Thyroid gland (tissue), 4 donors: Measurements from ENCODE around the gene GALNT14.

Experiments
- CTCF ChIP-seq, 6 experiments: fragments of 200-600 bp in 3 of 6; fragments of 450-650 bp in 3 of 6; sonication (generic) in 3 of 6; IDR thresholded peaks; one replicate each; pipeline ENCODE4 v1.5.1; 2016 to 2019; ENCODE audit warnings: antibody characterized with exemption in 6 of 6, mild to moderate bottlenecking in 2 of 6, inconsistent platforms in 1 of 6, moderate library complexity in 1 of 6
- POLR2A ChIP-seq, 2 donors: fragments of 450-650 bp; IDR thresholded peaks; one replicate each; pipeline ENCODE4 v1.6.1; 2017; ENCODE audit warnings: antibody characterized with exemption in 2 of 2, mild to moderate bottlenecking in 2 of 2, moderate library complexity in 1 of 2

- TF ChIP-seq CTCF (IDR thresholded peaks at IDR 0.05) (no peak), POLR2A (IDR thresholded peaks at IDR 0.05) (no peak)
These were observed 152.6 kb downstream of the GALNT14 start for GRCh38 chr2:30985493-30986230.
